ENCODE results near the gene TOR1AIP1.

- TF ChIP-seq EZH2 (IDR thresholded peaks at IDR 0.05; ENCODE audit: insufficient read depth, poor library complexity, severe bottlenecking) (no peak), EZH2phosphoT487 (IDR thresholded peaks at IDR 0.05; ENCODE audit: insufficient read depth, low read depth) (no peak)
Measured at GRCh38 chr1:179917601-179918429, 35.7 kb downstream of the TOR1AIP1 start.
